GM21381 (cell line): ENCODE measurements around the gene ATP6V1A.

Source experiments
- ATAC-seq: cut with Tn5 transposase; IDR thresholded peaks from one replicate; pipeline ENCODE4 v1.9.1; 2021; ENCODE audit warnings: mild to moderate bottlenecking, moderate library complexity; ENCODE audit not compliant: unreplicated experiment

Gene ATP6V1A

GRCh38 chr3:113746548-113747282, at the start of gene ATP6V1A:
Gene ATP6V1A, plus strand, starts transcription at chr3:113747035. Its CDS starts 31,719 bp downstream, at chr3:113778754.
- peak; percentile 43 for ATAC-seq

DNA sequence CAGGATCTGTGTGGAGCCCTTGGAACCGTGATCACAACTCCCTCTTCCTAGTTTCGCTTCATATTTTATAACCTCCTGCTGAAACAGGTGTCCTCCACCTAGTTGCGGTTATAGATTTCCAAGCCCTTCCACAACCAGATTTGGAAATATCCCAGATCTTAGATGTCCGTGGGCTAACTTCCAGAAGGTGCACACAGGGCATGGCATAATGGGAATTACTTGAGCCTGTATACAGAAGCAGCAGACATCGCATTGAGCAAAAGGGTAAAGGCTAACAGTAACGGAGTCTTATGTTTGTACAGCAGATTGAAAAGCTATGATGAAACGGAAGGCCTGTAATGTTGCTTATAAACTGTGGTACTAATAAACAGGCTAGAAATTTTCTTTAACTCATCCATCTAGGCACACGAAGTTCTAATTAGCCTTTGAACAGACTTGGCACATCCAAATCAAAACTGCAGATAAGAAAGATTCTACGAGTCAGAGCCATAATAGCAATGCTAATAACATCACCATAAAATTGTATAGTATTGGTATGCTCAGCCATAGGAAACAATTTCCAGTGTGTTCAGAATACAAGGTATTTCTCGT, 49.2 kb upstream of the ATP6V1A start:
- no peak for ATAC-seq

GRCh38 chr3:113698213-113698742, 48.6 kb upstream of the ATP6V1A start:
- ATAC-seq: no peak

DNA sequence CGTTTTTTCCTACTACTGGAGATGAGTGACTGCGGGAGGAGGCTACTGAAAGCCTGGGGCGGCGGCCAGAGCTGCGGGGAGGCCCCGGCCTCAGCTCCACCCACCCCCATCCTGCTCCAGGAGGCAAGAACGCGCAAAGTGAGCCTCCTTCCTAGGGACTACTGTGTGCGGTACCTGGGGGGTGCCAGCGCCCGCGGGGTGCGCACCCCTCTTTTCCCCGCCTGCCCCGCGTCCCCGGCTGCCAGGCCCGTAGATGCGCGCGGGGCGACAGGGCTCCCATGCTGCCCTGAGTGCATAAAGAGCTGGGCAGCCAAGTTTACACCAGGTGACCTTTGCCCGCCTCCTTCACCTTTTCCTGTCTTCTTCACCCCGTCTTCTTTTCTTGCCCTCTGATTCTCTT, 47.9 kb upstream of the ATP6V1A start:
- ATAC-seq: no peak

GRCh38 chr3:113707835-113708234, 39.0 kb upstream of the ATP6V1A start:
- no peak for ATAC-seq

DNA sequence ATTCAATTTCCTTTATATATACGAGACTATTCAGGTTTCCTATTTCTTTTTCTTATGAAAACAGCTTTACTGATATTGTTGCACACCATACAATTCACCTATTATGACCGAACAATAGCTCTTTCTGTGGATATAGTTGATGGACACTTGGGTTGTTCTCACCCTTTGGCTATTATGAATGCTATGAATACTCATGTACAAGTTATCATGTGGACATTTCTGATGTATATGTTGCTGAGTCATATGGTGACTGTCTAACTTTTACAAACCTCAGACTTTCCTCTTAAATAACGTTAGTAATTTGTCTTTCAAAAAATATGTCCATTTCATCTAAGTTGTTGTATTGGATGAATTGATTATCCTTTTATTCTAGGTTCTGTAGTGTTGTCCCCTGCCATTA, 34.7 kb upstream of the ATP6V1A start:
- no peak for ATAC-seq

DNA sequence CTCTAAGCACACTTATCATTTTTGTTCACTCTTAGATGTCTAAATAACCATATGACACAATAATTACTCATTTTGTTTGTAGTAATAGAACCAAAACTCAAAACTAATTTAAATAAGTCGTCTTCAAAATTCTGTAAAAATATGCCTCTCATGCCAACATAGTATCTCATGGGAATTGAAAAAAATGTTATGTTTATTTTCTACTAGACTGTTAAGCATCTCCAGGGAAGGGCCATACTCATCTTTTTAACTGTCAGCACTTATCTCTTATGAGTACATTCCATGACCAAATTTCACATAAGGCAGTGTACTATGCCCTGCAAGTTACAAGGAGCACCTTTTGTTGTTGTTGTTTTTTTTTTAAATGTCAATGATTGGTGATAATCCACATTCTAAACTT, 32.1 kb upstream of the ATP6V1A start:
- ATAC-seq: no peak

- no peak for ATAC-seq
Measured at GRCh38 chr3:113717308-113717707, 29.5 kb upstream of the ATP6V1A start.

- no peak for ATAC-seq
Measured at GRCh38 chr3:113717818-113718217, 29.0 kb upstream of the ATP6V1A start.

- ATAC-seq: no peak
Measured at GRCh38 chr3:113719294-113719693, 27.5 kb upstream of the ATP6V1A start.

GRCh38 chr3:113719758-113720157, 27.1 kb upstream of the ATP6V1A start:
- no peak for ATAC-seq

DNA sequence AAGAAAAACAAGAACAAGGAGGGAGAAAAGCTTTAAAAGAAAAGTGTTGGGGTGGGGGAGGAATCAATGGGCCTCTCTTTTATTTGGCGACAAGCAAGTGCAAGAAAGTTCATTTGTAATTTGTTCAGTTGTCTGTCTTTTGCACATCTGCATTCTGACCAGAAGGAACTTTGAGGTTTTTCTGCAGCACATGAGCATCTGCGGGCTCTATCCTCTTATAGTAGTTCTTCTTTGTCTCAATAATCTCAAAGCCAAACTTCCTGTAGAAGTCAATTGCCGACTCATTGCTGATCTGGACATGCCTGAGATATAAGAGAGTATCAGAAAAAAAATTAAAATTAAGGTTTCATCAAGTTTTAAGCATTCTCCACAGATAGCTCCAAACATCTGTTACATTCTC, 25.2 kb upstream of the ATP6V1A start:
- no peak for ATAC-seq

- ATAC-seq: no peak
Measured at GRCh38 chr3:113728661-113729060, 18.2 kb upstream of the ATP6V1A start.

GRCh38 chr3:113730550-113730949, 16.3 kb upstream of the ATP6V1A start:
- ATAC-seq: no peak

DNA sequence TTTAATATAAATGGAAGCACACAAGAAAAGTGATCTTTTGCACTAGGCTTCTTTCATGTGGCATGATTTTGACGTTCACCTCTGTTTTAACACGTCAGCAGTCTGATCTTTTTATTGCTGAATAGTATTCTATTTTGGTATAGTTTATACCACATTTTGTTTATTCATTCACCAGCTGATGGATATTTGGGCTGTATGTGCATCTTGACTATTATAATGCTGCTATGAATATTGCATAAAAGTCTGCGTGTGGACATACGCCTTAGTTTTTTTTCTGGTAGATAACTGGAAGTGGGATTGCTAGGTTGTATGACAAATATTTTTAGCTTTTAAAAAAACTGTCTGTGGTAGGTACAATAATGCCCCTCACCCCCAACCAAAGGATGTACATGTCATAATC, 15.1 kb upstream of the ATP6V1A start:
- no peak for ATAC-seq

GRCh38 chr3:113736548-113737089, 10.2 kb upstream of the ATP6V1A start:
- ATAC-seq: no peak

- no peak for ATAC-seq
Measured at GRCh38 chr3:113741086-113741485, 5.7 kb upstream of the ATP6V1A start.

DNA sequence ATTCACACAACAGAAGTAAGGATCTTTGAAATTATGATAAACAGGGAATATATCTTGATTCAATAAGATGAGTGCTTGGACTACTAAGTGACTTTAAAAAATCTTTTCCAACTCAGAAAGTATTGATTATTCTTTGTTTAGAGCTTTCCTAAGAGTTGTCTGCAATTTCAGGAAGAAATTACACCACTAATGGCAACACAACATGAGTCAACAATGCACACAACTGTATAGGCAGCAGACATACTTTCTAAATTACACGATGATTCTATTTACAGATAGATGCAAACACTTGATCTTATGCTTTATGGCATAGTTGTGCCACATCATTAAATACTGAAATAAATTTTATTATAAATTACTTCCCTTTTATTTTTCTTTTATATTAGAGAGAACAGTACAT, 5.2 kb upstream of the ATP6V1A start:
- no peak for ATAC-seq

DNA sequence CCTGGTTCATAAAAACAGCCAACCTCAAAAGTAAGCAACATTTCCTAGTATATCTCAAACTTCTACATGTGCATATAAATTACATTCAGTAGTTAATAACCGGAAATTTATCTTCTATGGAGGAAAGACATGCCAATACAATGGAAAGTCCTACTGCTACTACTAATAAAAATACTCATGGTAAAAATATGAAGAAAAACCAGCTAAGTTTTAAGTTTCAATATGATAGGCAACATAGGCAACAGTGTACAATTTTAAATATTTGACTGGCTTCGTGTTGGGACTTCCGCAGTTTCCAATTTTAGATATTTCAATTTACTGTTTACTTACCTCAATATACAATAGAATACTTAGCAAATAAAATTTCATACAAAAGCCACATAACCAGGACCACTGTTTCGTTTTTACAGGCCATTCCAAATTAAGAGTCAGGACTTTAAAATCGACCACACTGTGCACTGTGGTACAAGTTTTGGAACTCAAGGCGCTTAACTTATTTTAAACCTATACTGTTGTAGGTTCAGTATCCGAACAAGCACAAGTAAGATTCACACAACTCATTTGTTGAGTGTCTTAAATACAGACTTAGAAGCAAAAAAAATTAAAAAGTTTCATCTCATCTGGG, 3.7 kb upstream of the ATP6V1A start:
- ATAC-seq: no peak

GRCh38 chr3:113744941-113745755, 1.7 kb upstream of the ATP6V1A start:
- ATAC-seq: peak; percentile 51
